GM13977 (cell line): ENCODE results near the gene CC2D2B.

ENCODE experiments used
- DNase-seq: peaks from one replicate; pipeline ENCODE4 v3.0.0; 2012; ENCODE audit warnings: low spot score
- CTCF ChIP-seq: IDR thresholded peaks from 2 replicates; pipeline ENCODE4 v1.5.1; 2012; ENCODE audit warnings: mild to moderate bottlenecking, control low read depth; ENCODE audit not compliant: insufficient read depth; ENCODE audit errors: extremely low read depth, missing control alignments
- in situ Hi-C: fragments of 300-500 bp; cut with MboI; formaldehyde crosslinking; loops from one replicate; pipeline ENCODE4 v1.12.0; 2022; ENCODE audit warnings: low sequenced_read_pairs, low pct_unique_long_range_greater_than_20kb, mixed read lengths, inconsistent platforms; ENCODE audit not compliant: unreplicated experiment

CC2D2B gene

GRCh38 chr10:96073722-96074121 is 165.9 kb downstream of the CC2D2B start:
- TF ChIP-seq CTCF: no peak
- no peak for DNase-seq
- in situ Hi-C loops: no loop called here

GRCh38 chr10:96074776-96075175 is 167.0 kb downstream of the CC2D2B start:
- TF ChIP-seq CTCF: no peak
- no peak for DNase-seq
- in situ Hi-C loops: no loop called here

- in situ Hi-C loops: no loop called here
- DNase-seq: no peak
- no peak for TF ChIP-seq CTCF
Observed at GRCh38 chr10:96075977-96076376, 168.2 kb downstream of the CC2D2B start.

GRCh38 chr10:96077156-96077555 is 169.4 kb downstream of the CC2D2B start:
- no peak for DNase-seq
- no peak for TF ChIP-seq CTCF
- in situ Hi-C loops: no loop called here

- TF ChIP-seq CTCF: no peak
- DNase-seq: no peak
- in situ Hi-C loops: no loop called here
Observed at GRCh38 chr10:96082153-96082552, 174.4 kb downstream of the CC2D2B start.
